Bladder microvascular endothelial cell (primary cell): ENCODE measurements around the gene TNFRSF9. TPM values are rescaled to one million over a fixed set of nuclear protein-coding genes. Genes with fewer than 3 reads are reported as not detected.

Experiments
- total RNA-seq: library from RNA; depleted of rRNA; stranded (reverse); fragments of >200 nt; gene quantifications from 2 replicates; pipeline ENCODE4 v1.2.3, GENCODE V29; 2014

The TNFRSF9 gene
- total RNA-seq = 0.16 and 3.5 TPM in 2 replicates

DNA sequence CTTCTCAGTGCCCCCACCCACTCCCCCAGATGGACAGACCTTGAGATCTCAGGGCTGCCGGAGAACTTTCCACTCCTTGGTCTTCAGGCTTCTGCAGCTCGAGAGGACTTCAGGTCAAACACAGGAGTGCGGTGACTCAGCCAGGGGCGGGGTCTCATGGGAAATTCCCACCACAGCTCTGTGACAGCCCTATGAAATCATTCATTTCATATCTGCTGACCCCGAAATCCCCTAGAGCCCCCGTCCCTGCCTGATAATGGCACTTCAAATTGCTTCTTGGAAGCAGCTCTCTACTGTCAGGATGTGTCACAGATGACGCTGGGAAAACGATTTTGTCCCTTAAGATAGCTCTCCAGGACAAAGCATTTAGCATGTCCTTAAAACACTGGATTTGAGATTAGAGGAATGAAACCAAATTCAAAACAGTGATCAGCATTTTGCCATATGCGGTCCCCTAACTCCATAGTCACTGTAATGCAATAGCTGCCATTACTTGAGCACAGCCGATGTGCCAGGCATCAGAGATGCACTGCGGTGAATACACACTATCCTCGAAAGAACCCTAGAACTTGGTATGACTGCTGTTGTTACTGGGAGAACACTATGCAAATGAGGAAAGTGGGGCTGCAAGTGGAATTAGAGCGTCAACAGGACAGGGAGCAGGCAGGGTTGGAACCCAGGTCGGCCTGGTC is at the start of gene TNFRSF9:
Gene TNFRSF9, minus strand, starts transcription at position 95 of the 692 bp plus-strand sequence. CDS start 845 bp downstream, outside the sequence.

DNA sequence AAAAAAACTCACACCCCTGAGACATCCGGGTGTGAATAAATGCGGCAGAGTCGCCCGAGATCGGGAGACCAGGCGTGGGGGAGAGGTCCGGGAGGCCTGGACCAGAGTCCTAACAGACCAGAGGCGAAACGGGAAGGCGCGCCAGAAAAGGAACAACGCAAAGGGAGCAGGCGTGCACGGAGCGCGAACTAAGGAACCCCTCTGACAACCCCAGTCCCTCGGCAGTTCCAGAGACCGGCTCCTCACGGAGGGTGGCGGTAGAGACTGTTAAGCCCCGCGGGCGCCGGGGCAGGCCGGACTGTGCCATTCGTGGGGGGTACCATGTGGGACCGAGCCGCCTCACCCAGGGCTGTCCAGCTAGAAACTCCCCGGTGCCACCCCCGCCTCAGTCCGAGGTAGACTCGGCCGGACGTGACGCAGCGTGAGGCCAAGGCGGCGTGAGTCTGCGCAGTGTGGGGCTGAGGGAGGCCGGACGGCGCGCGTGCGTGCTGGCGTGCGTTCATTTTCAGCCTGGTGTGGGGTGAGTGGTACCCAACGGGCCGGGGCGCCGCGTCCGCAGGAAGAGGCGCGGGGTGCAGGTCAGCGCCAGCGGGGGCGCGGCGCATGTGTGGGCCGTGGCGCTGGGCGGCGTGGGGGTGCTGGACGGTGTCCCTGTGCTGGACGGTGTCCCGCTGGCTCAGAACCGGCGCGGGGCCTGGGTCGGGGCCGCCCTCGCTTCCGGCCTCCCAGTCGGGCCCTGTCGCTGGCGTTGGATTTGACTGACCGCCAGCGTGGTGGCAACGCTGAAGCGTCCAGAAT is 20.8 kb upstream of the TNFRSF9 start, which contains the start of gene PARK7:
Gene PARK7, plus strand, starts transcription at position 496 of the 798 bp plus-strand sequence. CDS start 1,075 bp downstream, outside the sequence.

Other genes starting within 250 kb of the TNFRSF9 start
- 84.5 and 122 TPM in 2 replicates for gene VAMP3, start 169.5 kb downstream of the TNFRSF9 start, total RNA-seq
- gene PER3, start 156.5 kb downstream of the TNFRSF9 start, total RNA-seq = 1.9 and 5.0 TPM in 2 replicates
- gene UTS2, start 87.8 kb downstream of the TNFRSF9 start, total RNA-seq = not detected in 2 replicates
- 229 and 268 TPM in 2 replicates for gene PARK7, start 20.9 kb upstream of the TNFRSF9 start, total RNA-seq
- 8.3 and 44.5 TPM in 2 replicates for gene ERRFI1, start 85.5 kb upstream of the TNFRSF9 start, total RNA-seq